Thyroid gland (tissue), 4 donors: ENCODE data around the gene LOXHD1.

ENCODE experiments used
- CTCF ChIP-seq, 6 experiments: fragments of 200-600 bp in 3 of 6; fragments of 450-650 bp in 3 of 6; sonication (generic) in 3 of 6; IDR thresholded peaks; one replicate each; pipeline ENCODE4 v1.5.1; 2016 to 2019; ENCODE audit warnings: antibody characterized with exemption in 6 of 6, mild to moderate bottlenecking in 2 of 6, inconsistent platforms in 1 of 6, moderate library complexity in 1 of 6
- POLR2A ChIP-seq, 2 donors: fragments of 450-650 bp; IDR thresholded peaks; one replicate each; pipeline ENCODE4 v1.6.1; 2017; ENCODE audit warnings: antibody characterized with exemption in 2 of 2, mild to moderate bottlenecking in 2 of 2, moderate library complexity in 1 of 2

DNA sequence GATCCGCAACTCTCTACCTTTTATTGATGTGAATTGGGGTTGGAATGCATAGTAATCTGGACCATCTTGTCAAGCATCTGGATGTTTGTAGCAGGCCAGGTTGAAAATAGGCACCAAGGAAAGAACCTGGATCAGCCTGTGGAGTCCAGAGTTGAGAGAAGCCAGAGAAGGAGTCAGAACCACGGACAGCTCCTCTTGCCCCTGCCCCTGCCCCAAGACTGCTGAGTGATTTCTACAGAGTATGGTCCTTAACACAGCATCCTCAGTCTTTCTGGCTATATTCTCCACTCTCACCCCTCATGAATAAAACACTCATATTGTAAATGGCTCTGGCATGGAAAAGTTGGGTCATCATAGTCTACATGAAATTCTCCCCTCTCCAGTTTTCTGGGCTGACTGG, 154.6 kb downstream of the LOXHD1 start:
- TF ChIP-seq POLR2A (IDR thresholded peaks at IDR 0.05) (no peak), CTCF (IDR thresholded peaks at IDR 0.05) (no peak)
